ENCODE measurements around the gene KPNA2. TPM values are rescaled to one million over a fixed set of nuclear protein-coding genes. Genes with fewer than 3 reads are reported as not detected.
"Not testable (repeated sequence)": the region's sequence is repeated elsewhere in the genome, so short reads cannot be mapped to it uniquely, and the experiment has no call there.

The KPNA2 gene
- total and polyA plus RNA-seq, 2 of the 13 experiments (the other 11 are each of a cell fraction or from before 2014, with no cell fraction given): 111 to 305 TPM

DNA sequence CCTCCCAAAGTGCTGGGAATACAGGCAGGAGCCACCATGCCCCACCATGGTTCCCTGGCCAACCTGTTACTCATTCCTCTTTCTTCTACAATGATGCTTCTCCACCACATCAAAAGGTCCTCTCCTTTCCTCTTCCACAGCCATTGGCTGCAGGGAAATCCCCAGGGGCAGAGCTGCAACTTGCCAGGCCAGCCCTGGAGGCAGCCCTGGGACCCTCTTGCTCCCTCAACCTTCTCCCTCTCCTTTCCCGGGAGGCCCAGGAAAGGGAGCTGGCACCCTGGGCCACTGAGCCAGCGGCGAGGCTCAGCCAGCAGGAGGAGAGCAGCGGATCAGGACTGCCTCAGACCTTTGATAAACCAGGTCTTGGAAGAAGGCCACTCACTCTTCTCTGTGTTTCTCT is 51.1 kb downstream of the KPNA2 start:
- H2AFZ ChIP-seq (ENCODE audit: low read length); H3K27me3 ChIP-seq (ENCODE audit: control insufficient read depth in 1 of 2, insufficient read depth in 2 of 2, low read length in 2 of 2); CTCF ChIA-PET (ENCODE audit: low intra/inter-chr PET ratio, low total read pairs); H3K27ac ChIP-seq (ENCODE audit: extremely low read length, insufficient read depth, low read length); FAIRE-seq; BruUV-seq (replicated peaks); H3K36me3 ChIP-seq (replicated peaks in 1 of 2; ENCODE audit: control insufficient read depth in 1 of 2, insufficient read depth in 2 of 2, low read length in 2 of 2); H3K4me3 ChIP-seq (replicated peaks in 1 of 3; ENCODE audit: insufficient read depth in 1 of 3, low read depth in 2 of 3, low read length in 3 of 3); H4K20me1 ChIP-seq (ENCODE audit: insufficient read depth, low read length); DNase-seq (ENCODE audit: low spot score); intact Hi-C loops (cut with micrococcal nuclease; ENCODE audit: unreplicated experiment); H3K9ac ChIP-seq (ENCODE audit: insufficient read depth, low read depth, low read length); in situ Hi-C loops (cut with HindIII; ENCODE audit: extremely low pct_ligation_motif_present, low pct_unique_long_range_greater_than_20kb); H3K9me3 ChIP-seq (ENCODE audit: low read length); H3K79me2 ChIP-seq (ENCODE audit: insufficient read depth, low read length): not testable (repeated sequence)
- 33% methylated on average over 4 of the region's 4 CpGs for WGBS (ENCODE audit: low lambda C conversion rate)
- Histone ChIP-seq H3K4me2 (ENCODE audit: low read depth, low read length) (peak overlapping the region; percentile 80; the same call in 1 of the 2 replicates), H3K4me1 (ENCODE audit: insufficient read depth, low read length) (peaks cover 28% of the 10 kb centered on the region)
- peak; percentile 54 for ATAC-seq
- POLR2A ChIA-PET: interaction anchor here (0.8 to 1.4 kb wide), 2 partner anchors 15 to 51 kb away, joined by 3 read pairs; partner anchors contain the start of gene KPNA2
- TF ChIP-seq, protein P1, sequence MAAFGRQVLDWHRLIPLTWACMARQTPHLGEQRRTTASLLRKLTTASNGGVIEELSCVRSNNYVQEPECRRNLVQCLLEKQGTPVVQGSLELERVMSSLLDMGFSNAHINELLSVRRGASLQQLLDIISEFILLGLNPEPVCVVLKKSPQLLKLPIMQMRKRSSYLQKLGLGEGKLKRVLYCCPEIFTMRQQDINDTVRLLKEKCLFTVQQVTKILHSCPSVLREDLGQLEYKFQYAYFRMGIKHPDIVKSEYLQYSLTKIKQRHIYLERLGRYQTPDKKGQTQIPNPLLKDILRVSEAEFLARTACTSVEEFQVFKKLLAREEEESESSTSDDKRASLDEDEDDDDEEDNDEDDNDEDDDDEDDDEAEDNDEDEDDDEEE (CRISPR knock-in tag; IDR thresholded peaks at IDR 0.05): 0 out of 2 replicates have a peak, but pooled peaks have one; percentile 38
- TF ChIP-seq, protein P2, sequence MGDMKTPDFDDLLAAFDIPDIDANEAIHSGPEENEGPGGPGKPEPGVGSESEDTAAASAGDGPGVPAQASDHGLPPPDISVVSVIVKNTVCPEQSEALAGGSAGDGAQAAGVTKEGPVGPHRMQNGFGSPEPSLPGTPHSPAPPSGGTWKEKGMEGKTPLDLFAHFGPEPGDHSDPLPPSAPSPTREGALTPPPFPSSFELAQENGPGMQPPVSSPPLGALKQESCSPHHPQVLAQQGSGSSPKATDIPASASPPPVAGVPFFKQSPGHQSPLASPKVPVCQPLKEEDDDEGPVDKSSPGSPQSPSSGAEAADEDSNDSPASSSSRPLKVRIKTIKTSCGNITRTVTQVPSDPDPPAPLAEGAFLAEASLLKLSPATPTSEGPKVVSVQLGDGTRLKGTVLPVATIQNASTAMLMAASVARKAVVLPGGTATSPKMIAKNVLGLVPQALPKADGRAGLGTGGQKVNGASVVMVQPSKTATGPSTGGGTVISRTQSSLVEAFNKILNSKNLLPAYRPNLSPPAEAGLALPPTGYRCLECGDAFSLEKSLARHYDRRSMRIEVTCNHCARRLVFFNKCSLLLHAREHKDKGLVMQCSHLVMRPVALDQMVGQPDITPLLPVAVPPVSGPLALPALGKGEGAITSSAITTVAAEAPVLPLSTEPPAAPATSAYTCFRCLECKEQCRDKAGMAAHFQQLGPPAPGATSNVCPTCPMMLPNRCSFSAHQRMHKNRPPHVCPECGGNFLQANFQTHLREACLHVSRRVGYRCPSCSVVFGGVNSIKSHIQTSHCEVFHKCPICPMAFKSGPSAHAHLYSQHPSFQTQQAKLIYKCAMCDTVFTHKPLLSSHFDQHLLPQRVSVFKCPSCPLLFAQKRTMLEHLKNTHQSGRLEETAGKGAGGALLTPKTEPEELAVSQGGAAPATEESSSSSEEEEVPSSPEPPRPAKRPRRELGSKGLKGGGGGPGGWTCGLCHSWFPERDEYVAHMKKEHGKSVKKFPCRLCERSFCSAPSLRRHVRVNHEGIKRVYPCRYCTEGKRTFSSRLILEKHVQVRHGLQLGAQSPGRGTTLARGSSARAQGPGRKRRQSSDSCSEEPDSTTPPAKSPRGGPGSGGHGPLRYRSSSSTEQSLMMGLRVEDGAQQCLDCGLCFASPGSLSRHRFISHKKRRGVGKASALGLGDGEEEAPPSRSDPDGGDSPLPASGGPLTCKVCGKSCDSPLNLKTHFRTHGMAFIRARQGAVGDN (CRISPR knock-in tag; IDR thresholded peaks at IDR 0.05): peak; percentile 34; the same call in 1 of the 2 replicates

Measured in HepG2 (cell line).